NCI-H1105 treated with DMSO at 0.1 percent for 48 hours (cell line): ENCODE results near the gene FAM163A.
"Not testable (repeated sequence)": the region's sequence is repeated elsewhere in the genome, so short reads cannot be mapped to it uniquely, and the experiment has no call there.

Source experiments
- DNase-seq: peaks from one replicate; lab custom pipeline; 2025; lab: John Stamatoyannopoulos, UW

Gene FAM163A

DNA sequence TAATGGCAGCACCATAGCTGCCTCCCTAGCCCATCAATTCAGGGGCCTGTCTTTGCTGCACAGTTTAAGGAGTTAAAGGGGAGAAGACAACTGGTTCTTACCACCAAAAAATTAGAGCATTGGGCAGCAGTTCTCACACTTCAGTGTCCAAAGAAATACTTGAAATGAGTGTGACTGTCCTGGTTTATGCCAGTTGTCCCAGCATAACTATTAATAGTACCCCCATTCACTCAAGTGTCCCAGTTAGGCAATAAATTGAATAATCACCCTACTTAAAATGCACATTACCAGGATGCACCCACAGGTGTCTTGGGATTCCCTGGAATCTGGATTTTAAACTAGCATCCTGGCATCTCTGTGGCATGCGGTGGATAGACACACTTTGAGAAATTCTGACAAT, 51.1 kb downstream of the FAM163A start:
- no peak for DNase-seq

- no peak for DNase-seq
Observed at GRCh38 chr1:179794669-179795068, 51.6 kb downstream of the FAM163A start.

GRCh38 chr1:179798213-179798863, 55.2 kb downstream of the FAM163A start:
- no peak for DNase-seq

DNA sequence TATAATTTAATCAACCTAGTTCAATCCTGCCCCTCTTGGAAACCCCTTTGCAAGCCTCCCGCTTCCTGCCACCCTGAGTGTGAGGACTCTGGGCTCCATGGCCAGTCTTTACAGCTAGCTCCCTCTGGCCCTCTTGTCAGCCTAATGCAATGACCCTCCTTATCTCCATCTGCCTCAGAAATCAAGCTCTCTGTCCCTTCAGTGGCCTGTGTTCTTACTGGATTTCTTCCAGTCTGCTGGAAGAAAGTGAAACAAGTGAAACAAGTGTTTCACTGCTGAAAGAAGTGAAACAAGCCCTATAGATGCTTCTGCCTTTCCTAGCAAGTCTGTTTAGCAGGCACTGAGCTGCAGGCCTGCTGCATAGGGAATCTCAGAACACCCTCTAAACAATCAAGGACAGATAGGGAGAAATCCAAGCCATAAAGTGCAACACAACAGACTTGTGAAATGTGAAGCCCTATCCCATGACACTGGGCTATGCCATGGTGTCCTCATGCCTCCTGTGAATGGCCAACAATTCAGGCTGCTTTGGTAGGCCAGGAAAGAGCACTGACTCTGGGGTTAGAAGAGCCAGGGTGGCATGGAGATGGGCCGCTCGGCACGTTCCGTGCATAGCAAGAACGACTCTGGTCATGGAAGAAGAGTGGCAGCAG, 55.9 kb downstream of the FAM163A start:
- DNase-seq, result no peak

DNA sequence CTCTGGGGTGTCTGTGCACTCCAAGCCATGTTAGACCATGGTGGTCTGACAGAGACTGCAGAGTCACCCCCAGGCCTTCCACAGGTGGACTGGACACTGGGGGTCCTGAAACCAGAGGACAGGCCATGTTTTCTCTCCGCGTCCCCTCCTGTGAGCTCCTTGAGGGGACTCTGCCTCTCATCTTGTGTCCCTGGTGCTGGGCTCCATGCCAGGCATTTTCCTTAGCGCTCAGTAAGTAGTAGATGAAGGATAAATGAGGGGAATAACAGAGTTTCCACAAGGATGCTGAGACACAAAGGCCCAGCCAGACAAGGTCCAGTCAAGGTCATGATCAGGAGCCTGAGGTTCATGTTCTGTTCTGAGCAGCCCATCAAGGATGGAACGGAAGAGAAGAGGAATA, 57.4 kb downstream of the FAM163A start:
- DNase-seq, result no peak

DNA sequence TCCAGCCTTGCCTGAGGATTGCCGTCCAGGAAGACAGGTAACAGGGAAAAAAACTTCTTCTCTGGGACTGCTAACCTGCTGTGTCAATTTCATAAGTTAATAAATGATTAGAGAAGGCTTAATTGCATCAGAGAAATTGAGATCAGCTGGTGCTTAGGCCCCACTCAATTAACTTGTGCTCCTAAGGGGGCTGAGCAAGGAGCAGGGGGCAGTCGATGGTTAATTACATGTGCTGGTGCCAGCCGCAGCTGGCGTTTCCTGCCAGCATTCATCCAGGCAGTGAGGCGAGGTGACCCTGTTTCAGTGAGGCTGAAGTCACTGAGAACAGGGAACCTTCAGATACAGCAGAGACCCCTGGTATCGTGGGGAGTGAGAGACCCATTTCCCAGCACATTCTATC, 60.0 kb downstream of the FAM163A start:
- DNase-seq, result peak; percentile 16

GRCh38 chr1:179803918-179804317, 60.8 kb downstream of the FAM163A start:
- no peak for DNase-seq

- not testable (repeated sequence) for DNase-seq
Observed at GRCh38 chr1:179804417-179804816, 61.3 kb downstream of the FAM163A start.

DNA sequence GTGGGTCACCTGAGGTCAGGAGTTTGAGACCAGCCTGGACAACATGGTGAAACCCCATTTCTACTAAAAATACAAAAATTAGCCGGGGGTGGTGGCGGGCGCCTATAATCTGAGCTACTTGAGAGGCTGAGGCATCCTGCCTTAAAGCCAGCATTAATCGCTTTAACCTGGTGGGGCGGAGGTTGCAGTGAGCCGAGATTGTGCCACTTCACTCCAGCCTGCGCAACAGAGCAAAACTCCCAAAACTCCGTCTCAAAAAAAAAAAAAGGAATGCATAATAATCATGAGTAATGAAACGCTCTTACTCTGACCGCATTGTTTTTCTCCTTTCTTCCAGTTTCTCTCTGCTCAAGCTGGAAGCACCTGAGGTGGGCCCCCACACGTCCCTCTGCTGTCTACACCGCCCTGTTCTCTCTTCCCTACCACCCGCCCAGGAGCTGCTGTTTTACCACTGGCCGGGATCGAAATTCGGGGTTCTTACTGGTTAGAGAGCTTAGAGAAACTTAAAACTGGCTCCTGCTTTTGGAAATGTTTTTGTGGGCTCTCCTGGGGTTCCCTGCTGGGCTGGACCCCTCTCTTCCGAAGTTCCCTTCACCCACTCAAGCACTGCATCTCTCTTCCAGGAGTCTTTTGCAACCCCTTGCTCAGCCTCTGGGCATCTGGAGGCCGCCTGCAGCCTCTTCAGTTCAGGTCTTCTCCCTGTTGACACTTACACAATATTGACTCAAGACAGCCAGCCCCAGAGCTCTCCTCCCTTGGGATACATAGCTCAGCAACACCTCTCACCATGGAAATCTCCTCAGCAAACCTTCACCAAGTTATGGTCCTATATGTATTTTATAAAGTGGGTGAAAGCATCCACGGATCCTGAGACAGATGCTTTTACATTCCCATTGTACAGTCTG, 62.5 kb downstream of the FAM163A start:
- DNase-seq, result no peak

- DNase-seq, result no peak
Observed at GRCh38 chr1:179806333-179806732, 63.2 kb downstream of the FAM163A start.

- DNase-seq, result no peak
Observed at GRCh38 chr1:179807291-179807690, 64.2 kb downstream of the FAM163A start.

DNA sequence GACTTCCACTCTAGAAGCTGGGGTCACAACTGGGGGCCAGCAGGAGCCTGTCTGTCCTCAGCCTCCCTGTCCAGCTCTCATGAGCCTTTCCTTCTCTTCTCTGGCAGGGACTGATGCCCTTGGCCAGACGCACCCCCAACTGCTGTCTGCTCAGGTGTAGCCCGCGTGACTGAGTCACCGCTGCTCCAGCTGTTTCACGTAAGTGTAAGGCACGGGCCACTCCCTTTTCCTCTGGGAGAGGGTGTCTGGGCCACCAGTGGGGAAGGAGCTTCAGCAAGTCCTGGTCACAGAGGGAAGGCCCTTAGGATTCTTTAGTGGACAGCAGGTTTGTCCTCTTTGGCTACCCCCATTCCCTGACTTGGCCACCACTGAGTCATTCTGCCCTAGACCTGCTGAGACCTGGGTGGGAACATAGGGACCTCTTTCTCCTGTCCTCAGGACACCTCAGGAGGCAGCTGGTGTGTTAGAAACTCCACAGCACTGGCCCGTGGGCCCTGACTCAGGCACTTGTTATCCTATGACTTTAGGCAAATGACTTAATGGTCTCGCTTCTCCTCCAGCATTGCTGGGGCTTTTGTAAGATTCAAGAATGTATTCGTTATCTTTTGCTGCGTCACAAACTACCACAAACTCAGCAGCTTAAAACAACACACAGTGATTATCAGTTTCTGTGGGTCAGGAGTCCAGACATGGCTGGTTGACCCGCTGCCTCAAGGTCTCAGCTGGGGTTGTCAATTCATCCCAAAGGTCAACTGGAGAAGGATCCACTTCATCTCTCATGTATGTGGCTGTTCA, 64.8 kb downstream of the FAM163A start:
- DNase-seq, result no peak

DNA sequence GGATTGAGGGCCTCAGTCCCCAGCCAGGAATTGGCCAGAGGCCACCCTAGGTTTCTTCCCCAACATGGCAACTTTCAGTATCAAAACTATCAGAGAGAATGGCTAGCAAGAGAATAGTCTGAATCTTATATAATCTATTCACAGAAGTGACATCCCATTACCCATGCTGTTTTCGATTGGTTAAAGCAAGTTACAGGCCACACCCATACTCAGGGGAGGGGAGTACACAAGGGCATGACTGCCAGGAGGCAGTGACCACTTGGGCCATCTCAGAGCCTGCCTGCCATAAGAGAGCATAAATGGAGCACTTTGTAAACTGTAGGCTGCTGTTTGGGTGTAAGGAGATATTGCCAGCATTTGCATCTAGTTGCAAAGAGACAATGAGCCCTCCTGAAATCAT, 65.4 kb downstream of the FAM163A start:
- no peak for DNase-seq

DNA sequence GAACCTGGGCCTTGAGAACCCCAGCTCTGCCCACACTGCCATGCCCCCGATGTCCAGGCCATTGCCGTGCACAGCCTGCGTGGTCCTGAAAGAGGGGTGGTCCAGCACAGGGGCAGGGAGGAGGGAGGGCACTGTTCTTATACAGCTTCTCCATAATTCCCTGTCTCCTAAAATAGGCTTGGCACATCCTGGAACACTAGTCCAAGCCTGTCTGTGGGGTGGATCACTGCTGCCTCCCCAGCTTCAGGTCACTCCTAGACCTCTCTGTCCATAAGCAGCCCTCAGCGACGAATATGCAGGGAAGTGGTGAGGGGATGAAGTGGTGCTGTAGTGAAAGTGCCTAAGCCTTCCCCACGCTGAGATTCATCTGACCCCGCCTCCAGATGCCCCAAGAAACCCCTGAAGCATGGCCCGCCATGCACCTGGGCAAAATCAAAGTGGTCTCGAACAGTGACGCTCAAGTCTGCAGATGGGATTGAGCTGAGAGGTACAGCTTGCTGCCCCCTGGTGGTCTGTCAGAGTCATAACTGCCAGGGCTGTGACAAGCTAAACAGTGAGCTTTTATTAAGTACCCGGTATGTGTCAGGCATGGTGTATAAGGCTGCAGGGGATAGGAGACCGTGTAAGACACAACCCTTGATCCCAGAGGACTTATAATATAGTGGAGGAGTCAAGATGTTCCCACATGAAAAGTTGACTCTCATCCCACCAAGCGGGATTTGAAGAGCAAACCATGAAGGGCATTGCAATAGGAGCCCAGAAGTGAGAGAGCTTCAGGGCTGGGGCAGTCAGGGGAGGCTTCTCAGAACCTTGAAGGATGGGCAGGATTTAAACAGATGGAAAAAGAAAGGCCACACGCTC, 66.6 kb downstream of the FAM163A start:
- peak; percentile 82 for DNase-seq

GRCh38 chr1:179810367-179810715, 67.2 kb downstream of the FAM163A start:
- DNase-seq, result no peak

DNA sequence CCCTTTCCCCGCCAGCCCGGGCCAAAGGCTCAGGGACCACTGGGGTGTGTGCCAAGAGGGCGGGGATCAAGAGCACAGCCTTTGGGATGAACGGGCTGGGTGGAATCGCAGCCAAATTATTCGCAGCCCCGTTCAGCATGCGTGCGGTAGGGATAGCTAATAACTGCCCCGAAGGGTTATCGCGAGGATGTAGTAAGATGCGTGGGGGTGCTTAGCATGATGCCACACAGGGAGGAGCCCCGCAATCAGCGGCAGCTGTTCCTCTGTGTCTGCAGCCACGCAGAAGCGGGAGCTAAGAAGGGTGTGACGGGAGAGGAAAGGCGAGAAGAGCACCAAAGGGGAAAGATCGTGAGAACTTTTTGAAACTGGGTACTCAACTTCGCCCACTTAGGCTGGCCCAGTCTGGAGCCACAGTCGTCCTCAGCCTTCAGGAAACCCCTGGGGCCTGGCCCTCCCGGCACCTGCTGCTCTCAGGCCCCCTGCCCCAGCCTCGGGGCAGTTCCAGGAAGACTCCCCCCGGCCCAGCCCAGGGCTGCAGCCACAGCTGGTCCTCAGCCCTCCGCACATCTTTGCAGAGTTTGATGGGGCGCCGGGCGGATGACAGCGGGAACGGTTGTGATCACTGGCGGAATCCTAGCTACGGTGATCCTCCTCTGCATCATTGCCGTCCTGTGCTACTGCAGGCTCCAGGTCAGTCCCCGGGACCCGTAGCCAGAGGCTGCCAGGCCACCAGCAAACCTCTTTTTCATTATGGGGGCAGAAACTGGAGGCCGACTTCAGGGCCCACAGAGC, 69.6 kb downstream of the FAM163A start:
- DNase-seq, result no peak

DNA sequence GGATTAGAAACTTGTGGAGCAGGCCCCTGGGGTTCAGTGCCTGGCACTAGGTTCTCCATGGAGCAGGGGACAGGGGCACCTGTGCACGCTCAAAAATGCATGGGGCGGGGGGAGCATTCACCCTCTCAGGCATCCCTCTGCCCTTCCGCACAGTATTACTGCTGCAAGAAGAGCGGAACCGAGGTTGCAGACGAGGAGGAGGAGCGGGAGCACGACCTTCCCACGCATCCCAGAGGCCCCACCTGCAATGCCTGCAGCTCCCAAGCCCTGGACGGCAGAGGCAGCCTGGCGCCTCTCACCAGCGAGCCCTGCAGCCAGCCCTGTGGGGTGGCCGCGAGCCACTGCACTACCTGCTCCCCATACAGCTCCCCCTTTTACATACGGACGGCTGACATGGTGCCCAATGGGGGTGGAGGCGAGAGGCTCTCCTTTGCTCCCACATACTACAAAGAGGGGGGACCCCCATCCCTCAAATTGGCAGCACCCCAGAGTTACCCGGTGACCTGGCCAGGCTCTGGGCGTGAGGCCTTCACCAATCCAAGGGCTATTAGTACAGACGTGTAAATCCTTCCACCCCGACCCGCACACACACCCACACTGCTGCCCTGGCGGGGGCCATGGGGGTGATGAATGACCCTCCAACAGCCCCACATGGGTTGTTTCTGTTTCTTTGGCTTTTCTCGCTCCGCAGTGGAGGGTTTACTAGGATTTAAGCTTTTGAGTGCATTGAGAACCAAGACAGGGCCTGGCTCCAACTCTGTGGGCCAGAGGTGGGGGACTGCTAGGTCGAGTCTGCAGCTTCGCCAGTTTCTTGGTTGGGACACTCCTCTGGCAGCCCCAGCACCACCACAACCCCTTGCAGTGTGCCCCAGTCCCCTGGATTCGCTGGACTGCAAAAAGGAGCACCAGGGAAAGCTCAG, 70.8 kb downstream of the FAM163A start:
- no peak for DNase-seq

GRCh38 chr1:179814546-179814838, 71.4 kb downstream of the FAM163A start:
- DNase-seq, result peak; percentile 94

- DNase-seq, result no peak
Observed at GRCh38 chr1:179815641-179816040, 72.5 kb downstream of the FAM163A start.
